ENCODE measurements around the gene CCDC188.

- TF ChIP-seq, protein P1, sequence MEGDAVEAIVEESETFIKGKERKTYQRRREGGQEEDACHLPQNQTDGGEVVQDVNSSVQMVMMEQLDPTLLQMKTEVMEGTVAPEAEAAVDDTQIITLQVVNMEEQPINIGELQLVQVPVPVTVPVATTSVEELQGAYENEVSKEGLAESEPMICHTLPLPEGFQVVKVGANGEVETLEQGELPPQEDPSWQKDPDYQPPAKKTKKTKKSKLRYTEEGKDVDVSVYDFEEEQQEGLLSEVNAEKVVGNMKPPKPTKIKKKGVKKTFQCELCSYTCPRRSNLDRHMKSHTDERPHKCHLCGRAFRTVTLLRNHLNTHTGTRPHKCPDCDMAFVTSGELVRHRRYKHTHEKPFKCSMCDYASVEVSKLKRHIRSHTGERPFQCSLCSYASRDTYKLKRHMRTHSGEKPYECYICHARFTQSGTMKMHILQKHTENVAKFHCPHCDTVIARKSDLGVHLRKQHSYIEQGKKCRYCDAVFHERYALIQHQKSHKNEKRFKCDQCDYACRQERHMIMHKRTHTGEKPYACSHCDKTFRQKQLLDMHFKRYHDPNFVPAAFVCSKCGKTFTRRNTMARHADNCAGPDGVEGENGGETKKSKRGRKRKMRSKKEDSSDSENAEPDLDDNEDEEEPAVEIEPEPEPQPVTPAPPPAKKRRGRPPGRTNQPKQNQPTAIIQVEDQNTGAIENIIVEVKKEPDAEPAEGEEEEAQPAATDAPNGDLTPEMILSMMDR (IDR thresholded peaks at IDR 0.05; ENCODE audit: poor library complexity, severe bottlenecking): no peak
- no peak for TF ChIP-seq POLR2AphosphoS5 (IDR thresholded peaks at IDR 0.05)
- TF ChIP-seq, protein P2, sequence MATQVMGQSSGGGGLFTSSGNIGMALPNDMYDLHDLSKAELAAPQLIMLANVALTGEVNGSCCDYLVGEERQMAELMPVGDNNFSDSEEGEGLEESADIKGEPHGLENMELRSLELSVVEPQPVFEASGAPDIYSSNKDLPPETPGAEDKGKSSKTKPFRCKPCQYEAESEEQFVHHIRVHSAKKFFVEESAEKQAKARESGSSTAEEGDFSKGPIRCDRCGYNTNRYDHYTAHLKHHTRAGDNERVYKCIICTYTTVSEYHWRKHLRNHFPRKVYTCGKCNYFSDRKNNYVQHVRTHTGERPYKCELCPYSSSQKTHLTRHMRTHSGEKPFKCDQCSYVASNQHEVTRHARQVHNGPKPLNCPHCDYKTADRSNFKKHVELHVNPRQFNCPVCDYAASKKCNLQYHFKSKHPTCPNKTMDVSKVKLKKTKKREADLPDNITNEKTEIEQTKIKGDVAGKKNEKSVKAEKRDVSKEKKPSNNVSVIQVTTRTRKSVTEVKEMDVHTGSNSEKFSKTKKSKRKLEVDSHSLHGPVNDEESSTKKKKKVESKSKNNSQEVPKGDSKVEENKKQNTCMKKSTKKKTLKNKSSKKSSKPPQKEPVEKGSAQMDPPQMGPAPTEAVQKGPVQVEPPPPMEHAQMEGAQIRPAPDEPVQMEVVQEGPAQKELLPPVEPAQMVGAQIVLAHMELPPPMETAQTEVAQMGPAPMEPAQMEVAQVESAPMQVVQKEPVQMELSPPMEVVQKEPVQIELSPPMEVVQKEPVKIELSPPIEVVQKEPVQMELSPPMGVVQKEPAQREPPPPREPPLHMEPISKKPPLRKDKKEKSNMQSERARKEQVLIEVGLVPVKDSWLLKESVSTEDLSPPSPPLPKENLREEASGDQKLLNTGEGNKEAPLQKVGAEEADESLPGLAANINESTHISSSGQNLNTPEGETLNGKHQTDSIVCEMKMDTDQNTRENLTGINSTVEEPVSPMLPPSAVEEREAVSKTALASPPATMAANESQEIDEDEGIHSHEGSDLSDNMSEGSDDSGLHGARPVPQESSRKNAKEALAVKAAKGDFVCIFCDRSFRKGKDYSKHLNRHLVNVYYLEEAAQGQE (IDR thresholded peaks at IDR 0.05; ENCODE audit: borderline replicate concordance): no peak
Measured at GRCh38 chr22:20154602-20155187, 3.8 kb upstream of the CCDC188 start.

Measured in neural cell (in vitro differentiated cells).